Measurements from ENCODE around the gene KIF1A. TPM values are rescaled to one million over a fixed set of nuclear protein-coding genes. Genes with fewer than 3 reads are reported as not detected.

KIF1A gene, protein sequence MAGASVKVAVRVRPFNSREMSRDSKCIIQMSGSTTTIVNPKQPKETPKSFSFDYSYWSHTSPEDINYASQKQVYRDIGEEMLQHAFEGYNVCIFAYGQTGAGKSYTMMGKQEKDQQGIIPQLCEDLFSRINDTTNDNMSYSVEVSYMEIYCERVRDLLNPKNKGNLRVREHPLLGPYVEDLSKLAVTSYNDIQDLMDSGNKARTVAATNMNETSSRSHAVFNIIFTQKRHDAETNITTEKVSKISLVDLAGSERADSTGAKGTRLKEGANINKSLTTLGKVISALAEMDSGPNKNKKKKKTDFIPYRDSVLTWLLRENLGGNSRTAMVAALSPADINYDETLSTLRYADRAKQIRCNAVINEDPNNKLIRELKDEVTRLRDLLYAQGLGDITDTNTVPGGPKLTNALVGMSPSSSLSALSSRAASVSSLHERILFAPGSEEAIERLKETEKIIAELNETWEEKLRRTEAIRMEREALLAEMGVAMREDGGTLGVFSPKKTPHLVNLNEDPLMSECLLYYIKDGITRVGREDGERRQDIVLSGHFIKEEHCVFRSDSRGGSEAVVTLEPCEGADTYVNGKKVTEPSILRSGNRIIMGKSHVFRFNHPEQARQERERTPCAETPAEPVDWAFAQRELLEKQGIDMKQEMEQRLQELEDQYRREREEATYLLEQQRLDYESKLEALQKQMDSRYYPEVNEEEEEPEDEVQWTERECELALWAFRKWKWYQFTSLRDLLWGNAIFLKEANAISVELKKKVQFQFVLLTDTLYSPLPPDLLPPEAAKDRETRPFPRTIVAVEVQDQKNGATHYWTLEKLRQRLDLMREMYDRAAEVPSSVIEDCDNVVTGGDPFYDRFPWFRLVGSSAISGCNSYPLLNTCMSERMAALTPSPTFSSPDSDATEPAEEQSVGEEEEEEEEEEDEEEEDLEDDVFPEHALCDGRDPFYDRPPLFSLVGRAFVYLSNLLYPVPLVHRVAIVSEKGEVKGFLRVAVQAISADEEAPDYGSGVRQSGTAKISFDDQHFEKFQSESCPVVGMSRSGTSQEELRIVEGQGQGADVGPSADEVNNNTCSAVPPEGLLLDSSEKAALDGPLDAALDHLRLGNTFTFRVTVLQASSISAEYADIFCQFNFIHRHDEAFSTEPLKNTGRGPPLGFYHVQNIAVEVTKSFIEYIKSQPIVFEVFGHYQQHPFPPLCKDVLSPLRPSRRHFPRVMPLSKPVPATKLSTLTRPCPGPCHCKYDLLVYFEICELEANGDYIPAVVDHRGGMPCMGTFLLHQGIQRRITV (N-terminal part only)
- polyA plus RNA-seq (2013, experiment 1 of 2): 46.4 TPM
- 46.2 TPM for polyA plus RNA-seq (2013, experiment 2 of 2)

GRCh38 chr2:240819858-240820606 lies at the start of gene KIF1A:
TSS of gene KIF1A (minus strand) at chr2:240820219. CDS start at chr2:240797752, 22,467 bp downstream.
- H3K27ac ChIP-seq (ENCODE audit: low read depth, low read length): peak within 1 kb of the TSS; percentile 76
- H3K36me3 ChIP-seq (ENCODE audit: insufficient read depth, low read length): peaks cover 9% of the 10 kb centered on the region
- H3K27me3 ChIP-seq (ENCODE audit: insufficient read depth, low read length): peaks cover 45% of the 10 kb centered on the region
- H3K4me1 ChIP-seq (ENCODE audit: insufficient read depth, low read length): peaks cover 6% of the 10 kb centered on the region; the same call in 1 of the 2 replicates
- WGBS: under 1% methylated on average over 104 of the region's 104 CpGs
- H3K4me3 ChIP-seq (ENCODE audit: low read length): peak within 1 kb of the TSS; percentile 90
- H3K9ac ChIP-seq (ENCODE audit: low read depth, low read length): peak within 1 kb of the TSS; percentile 79
- H3K9me3 ChIP-seq (ENCODE audit: insufficient read depth, low read depth, low read length): no peaks in the 10 kb centered on the region

DNA sequence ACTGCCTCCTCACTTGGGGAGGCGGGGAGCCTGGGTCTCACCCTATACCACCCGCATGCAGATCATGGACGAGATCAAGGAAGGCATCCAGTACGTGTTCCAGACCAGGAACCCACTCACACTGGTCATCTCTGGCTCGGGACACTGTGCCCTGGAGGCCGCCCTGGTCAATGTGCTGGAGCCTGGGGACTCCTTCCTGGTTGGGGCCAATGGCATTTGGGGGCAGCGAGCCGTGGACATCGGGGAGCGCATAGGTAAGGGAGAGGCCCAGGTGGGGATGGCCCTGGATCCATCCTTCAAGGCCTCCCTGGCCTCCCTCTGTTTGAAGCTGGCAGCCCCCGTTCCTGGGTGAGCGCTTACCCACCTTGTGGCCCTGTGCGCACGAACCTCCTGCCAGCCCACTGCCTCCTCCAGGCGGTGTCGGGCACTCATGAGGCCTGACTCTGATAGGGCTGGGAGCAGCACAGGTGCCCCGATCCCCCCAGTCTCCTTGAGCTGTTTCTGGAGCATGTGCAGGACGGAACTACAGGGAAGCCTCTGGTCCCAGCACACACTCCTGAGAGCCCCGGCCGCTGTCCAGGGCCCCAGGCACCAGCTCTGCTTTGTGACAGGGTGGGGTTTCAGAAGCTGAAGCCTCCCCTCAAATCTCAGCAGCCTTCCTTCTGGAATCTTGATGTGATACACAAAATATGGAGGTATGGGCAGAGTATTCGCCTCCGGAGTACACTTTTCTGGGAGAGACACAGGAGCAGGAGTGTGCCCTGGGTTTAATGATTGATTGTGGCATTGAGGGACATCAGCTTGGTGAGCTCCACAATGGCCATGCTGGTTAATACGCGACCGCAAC lies 49.3 kb upstream of the KIF1A start:
- no peak overlapping the region for H3K4me3 ChIP-seq (ENCODE audit: low read length)
- no peak overlapping the region for H3K9ac ChIP-seq (ENCODE audit: low read depth, low read length)
- no peaks in the 10 kb centered on the region for H3K36me3 ChIP-seq (ENCODE audit: insufficient read depth, low read length)
- no peaks in the 10 kb centered on the region for H3K4me1 ChIP-seq (ENCODE audit: insufficient read depth, low read length)
- H3K27ac ChIP-seq (ENCODE audit: low read depth, low read length): no peak overlapping the region
- 95% methylated on average over 25 of the region's 25 CpGs for WGBS
- H3K27me3 ChIP-seq (ENCODE audit: insufficient read depth, low read length): no peaks in the 10 kb centered on the region
- no peaks in the 10 kb centered on the region for H3K9me3 ChIP-seq (ENCODE audit: insufficient read depth, low read depth, low read length)

GRCh38 chr2:240868286-240869108 lies 48.5 kb upstream of the KIF1A start, which contains the start of gene AGXT:
TSS of gene AGXT (plus strand) at chr2:240868824. CDS start at chr2:240868866, 42 bp downstream.
- H3K27ac ChIP-seq (ENCODE audit: low read depth, low read length): no peak within 1 kb of the TSS
- no peak within 1 kb of the TSS for H3K4me3 ChIP-seq (ENCODE audit: low read length)
- no peaks in the 10 kb centered on the region for H3K27me3 ChIP-seq (ENCODE audit: insufficient read depth, low read length)
- no peaks in the 10 kb centered on the region for H3K9me3 ChIP-seq (ENCODE audit: insufficient read depth, low read depth, low read length)
- no peak within 1 kb of the TSS for H3K9ac ChIP-seq (ENCODE audit: low read depth, low read length)
- H3K4me1 ChIP-seq (ENCODE audit: insufficient read depth, low read length): no peaks in the 10 kb centered on the region
- 88% methylated on average over 21 of the region's 21 CpGs for WGBS
- no peaks in the 10 kb centered on the region for H3K36me3 ChIP-seq (ENCODE audit: insufficient read depth, low read length)

- Histone ChIP-seq H3K4me1 (ENCODE audit: insufficient read depth, low read length) (no peaks in the 10 kb centered on the region), H3K27ac (ENCODE audit: low read depth, low read length) (no peak overlapping the region), H3K9me3 (ENCODE audit: insufficient read depth, low read depth, low read length) (no peaks in the 10 kb centered on the region), H3K4me3 (ENCODE audit: low read length) (no peak overlapping the region), H3K9ac (ENCODE audit: low read depth, low read length) (no peak overlapping the region), H3K36me3 (ENCODE audit: insufficient read depth, low read length) (no peaks in the 10 kb centered on the region), H3K27me3 (ENCODE audit: insufficient read depth, low read length) (no peaks in the 10 kb centered on the region)
- 93% methylated on average over 5 of the region's 5 CpGs for WGBS
Observed at GRCh38 chr2:240865391-240865790, 45.4 kb upstream of the KIF1A start.

GRCh38 chr2:240864475-240864874 lies 44.5 kb upstream of the KIF1A start:
- WGBS: 83% methylated on average over 3 of the region's 3 CpGs
- no peak overlapping the region for H3K27ac ChIP-seq (ENCODE audit: low read depth, low read length)
- H3K27me3 ChIP-seq (ENCODE audit: insufficient read depth, low read length): no peaks in the 10 kb centered on the region
- no peak overlapping the region for H3K9ac ChIP-seq (ENCODE audit: low read depth, low read length)
- H3K9me3 ChIP-seq (ENCODE audit: insufficient read depth, low read depth, low read length): no peaks in the 10 kb centered on the region
- H3K4me1 ChIP-seq (ENCODE audit: insufficient read depth, low read length): no peaks in the 10 kb centered on the region
- H3K4me3 ChIP-seq (ENCODE audit: low read length): no peak overlapping the region
- no peaks in the 10 kb centered on the region for H3K36me3 ChIP-seq (ENCODE audit: insufficient read depth, low read length)

DNA sequence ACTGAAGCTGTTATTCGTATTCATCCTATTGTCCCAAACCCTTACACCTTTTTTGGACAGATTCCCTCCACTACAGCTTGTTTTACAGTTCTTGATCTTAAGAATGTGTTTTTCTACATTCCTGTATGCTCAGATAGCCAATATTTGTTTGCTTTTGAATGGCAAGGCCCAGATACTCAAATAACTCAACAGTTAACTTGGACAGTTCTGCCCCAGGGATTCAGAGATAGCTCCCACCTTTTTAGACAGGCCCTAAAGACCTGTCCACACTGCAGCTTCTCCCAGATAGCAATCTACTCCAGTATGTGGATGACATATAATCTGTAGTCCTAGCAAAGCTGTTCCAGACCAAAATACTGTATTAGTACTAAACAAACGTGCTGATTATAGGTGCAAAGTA lies 41.5 kb upstream of the KIF1A start:
- Histone ChIP-seq H3K9ac (ENCODE audit: low read depth, low read length) (no peak overlapping the region), H3K9me3 (ENCODE audit: insufficient read depth, low read depth, low read length) (no peaks in the 10 kb centered on the region), H3K27ac (ENCODE audit: low read depth, low read length) (no peak overlapping the region), H3K4me1 (ENCODE audit: insufficient read depth, low read length) (no peaks in the 10 kb centered on the region), H3K36me3 (ENCODE audit: insufficient read depth, low read length) (no peaks in the 10 kb centered on the region), H3K4me3 (ENCODE audit: low read length) (no peak overlapping the region), H3K27me3 (ENCODE audit: insufficient read depth, low read length) (no peaks in the 10 kb centered on the region; the same call in 1 of the 2 replicates)
- WGBS: 98% methylated on average over 2 of the region's 2 CpGs

DNA sequence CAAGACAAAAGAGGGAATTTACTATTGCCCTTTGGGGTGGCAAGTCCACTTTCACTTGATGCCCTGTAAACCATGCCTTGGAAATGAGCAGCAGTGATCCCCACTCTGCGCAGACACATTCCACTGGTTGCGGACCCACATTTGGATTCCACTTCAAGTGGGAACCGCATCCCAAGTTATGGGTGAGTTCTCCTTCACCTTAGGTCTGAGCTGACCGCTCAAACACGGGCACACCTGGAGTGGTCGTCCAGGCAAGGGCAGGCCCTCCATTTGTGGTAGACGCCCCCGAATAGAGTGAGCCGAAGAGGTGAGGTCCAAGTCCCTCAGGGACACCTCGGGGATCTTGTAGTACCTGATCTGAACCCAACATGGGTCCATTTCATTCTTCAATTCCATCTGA lies 38.9 kb upstream of the KIF1A start:
- H3K36me3 ChIP-seq (ENCODE audit: insufficient read depth, low read length): no peaks in the 10 kb centered on the region
- H3K27me3 ChIP-seq (ENCODE audit: insufficient read depth, low read length): no peaks in the 10 kb centered on the region; the same call in 1 of the 2 replicates
- H3K4me3 ChIP-seq (ENCODE audit: low read length): no peak overlapping the region
- no peaks in the 10 kb centered on the region for H3K4me1 ChIP-seq (ENCODE audit: insufficient read depth, low read length)
- 94% methylated on average over 10 of the region's 10 CpGs for WGBS
- H3K9me3 ChIP-seq (ENCODE audit: insufficient read depth, low read depth, low read length): no peaks in the 10 kb centered on the region; the same call in 1 of the 2 replicates
- H3K27ac ChIP-seq (ENCODE audit: low read depth, low read length): no peak overlapping the region
- no peak overlapping the region for H3K9ac ChIP-seq (ENCODE audit: low read depth, low read length)

GRCh38 chr2:240858321-240858720 lies 38.3 kb upstream of the KIF1A start:
- no peaks in the 10 kb centered on the region; the same call in 1 of the 2 replicates for H3K27me3 ChIP-seq (ENCODE audit: insufficient read depth, low read length)
- H3K9me3 ChIP-seq (ENCODE audit: insufficient read depth, low read depth, low read length): no peaks in the 10 kb centered on the region; the same call in 1 of the 2 replicates
- H3K27ac ChIP-seq (ENCODE audit: low read depth, low read length): no peak overlapping the region
- H3K4me3 ChIP-seq (ENCODE audit: low read length): no peak overlapping the region
- H3K36me3 ChIP-seq (ENCODE audit: insufficient read depth, low read length): no peaks in the 10 kb centered on the region
- no peaks in the 10 kb centered on the region for H3K4me1 ChIP-seq (ENCODE audit: insufficient read depth, low read length)
- no peak overlapping the region for H3K9ac ChIP-seq (ENCODE audit: low read depth, low read length)
- WGBS: 94% methylated on average over 13 of the region's 13 CpGs

Measured in HUES64 (cell line).